Spleen (tissue), 11 donors: ENCODE measurements around the gene INTS1. TPM values are rescaled to one million over a fixed set of nuclear protein-coding genes. Genes with fewer than 3 reads are reported as not detected.
A peak's percentile ranks its signal among the peaks of the same experiment; 100 is the strongest.

Experiments used
- DNase-seq: peaks from one replicate; pipeline ENCODE4 v3.0.0-alpha.2; 2020
- H3K27ac ChIP-seq, 8 donors: fragments of 200-600 bp; sonication (generic) in 7 of 8; 1 replicate in 4 of 8; 2 replicates in 4 of 8; pipeline versions ENCODE4 v1.5.0 to v1.8.0; 2016 to 2021; ENCODE audit warnings: inconsistent platforms in 4 of 8, mild to moderate bottlenecking in 4 of 8, moderate library complexity in 1 of 8
- H3K27me3 ChIP-seq, 7 donors: fragments of 200-600 bp; sonication (generic) in 6 of 7; replicated peaks in 1 of 7; 1 replicate in 4 of 7; 2 replicates in 3 of 7; pipeline versions ENCODE4 v1.5.0 to v1.8.0; 2016 to 2021; ENCODE audit warnings: inconsistent platforms in 3 of 7, mild to moderate bottlenecking in 1 of 7
- H3K36me3 ChIP-seq, 6 donors: fragments of 200-600 bp; sonication (generic) in 5 of 6; 1 replicate in 4 of 6; 2 replicates in 2 of 6; pipeline versions ENCODE4 v1.5.0 to v1.8.0; 2016 to 2021; ENCODE audit warnings: inconsistent platforms in 2 of 6
- H3K4me1 ChIP-seq, 6 donors: fragments of 200-600 bp; sonication (generic) in 5 of 6; 1 replicate in 3 of 6; 2 replicates in 3 of 6; pipeline versions ENCODE4 v1.5.0 to v1.8.0; 2016 to 2021; ENCODE audit warnings: inconsistent platforms in 3 of 6
- H3K4me3 ChIP-seq, 8 donors: fragments of 200-600 bp; sonication (generic) in 7 of 8; 1 replicate in 4 of 8; 2 replicates in 4 of 8; pipeline versions ENCODE4 v1.5.0 to v1.8.0; 2016 to 2021; ENCODE audit warnings: inconsistent platforms in 4 of 8, mild to moderate bottlenecking in 4 of 8, moderate library complexity in 2 of 8
- H3K9me3 ChIP-seq, 8 donors: fragments of 200-600 bp; sonication (generic) in 7 of 8; 1 replicate in 4 of 8; 2 replicates in 4 of 8; pipeline versions ENCODE4 v1.5.0 to v1.8.0; 2016 to 2021; ENCODE audit warnings: inconsistent platforms in 4 of 8
- POLR2A ChIP-seq, 3 donors: fragments of 450-650 bp; IDR thresholded peaks; one replicate each; pipeline ENCODE4 v1.5.1; 2017; ENCODE audit warnings: antibody characterized with exemption in 3 of 3, mild to moderate bottlenecking in 1 of 3
- POLR2AphosphoS5 ChIP-seq, 3 donors: sonication (generic); formaldehyde crosslinking; IDR thresholded peaks; one replicate each; pipeline ENCODE4 v1.5.1; 2017; ENCODE audit warnings: antibody characterized with exemption in 3 of 3
- WGBS, 5 donors: extraction: QIAGEN DNeasy Blood & Tissue Kit in 3 of 5; methylation state at CpG; one replicate each; pipeline versions ENCODE4 v1.1.5 to v1.1.7; 2013 to 2018; 5-methylcytosine and 5-hydroxymethylcytosine counted together
- intact Hi-C: fragments of 100-400 bp; cut with DNase I; formaldehyde crosslinking; loops from one replicate; pipeline ENCODE4 v1.15.0; 2023; ENCODE audit warnings: low total_unique reads
- polyA plus RNA-seq, 3 donors: library from polyadenylated mRNA; stranded (reverse); fragments of 200-250 nt; gene quantifications; one replicate each; pipeline ENCODE4 v1.2.1, GENCODE V29; 2013
- total RNA-seq, 7 donors: library from RNA; depleted of rRNA in 3 of 7; stranded (reverse); fragments of >200 nt in 3 of 7; fragmentation: NEBNext Ultra II Directional in 4 of 7; extraction: Animal tissue kit (Norgen Biotek cat#: 25700) in 4 of 7; gene quantifications; one replicate each; pipeline versions ENCODE4 v1.1.0 to v1.2.1, GENCODE V29; 2016 to 2021
- TF ChIP-seq, protein P1 (sequence below), 11 experiments: fragments of 200-600 bp in 7 of 11; fragments of 450-650 bp in 4 of 11; sonication (generic) in 4 of 11; IDR thresholded peaks in 8 of 11; conservative IDR thresholded peaks in 3 of 11; 1 replicate in 7 of 11; 2 replicates in 4 of 11; pipeline versions ENCODE4 v1.4.0 to v1.8.0; 2016 to 2021; ENCODE audit warnings: antibody characterized with exemption in 11 of 11, inconsistent platforms in 4 of 11, mild to moderate bottlenecking in 1 of 11
- donor health status: healthy with polysubstance abuse.
- donor health status: DM: no; HTN: no; CAD: no; lungs with moderate emphysema.
- donor health status: DM: no; HTN: no; CAD: no.
- donor health status: Bipolar disorder and iron deficiency.
- donor health status: healthy.
- donor health status: DM: no; HTN: no; CAD: no.
- donor health status: DM: yes; HTN: yes; CAD: no.

The INTS1 gene
- total and polyA plus RNA-seq, 10 donors, result 47.3 to 126 (median 79.7) TPM

DNA sequence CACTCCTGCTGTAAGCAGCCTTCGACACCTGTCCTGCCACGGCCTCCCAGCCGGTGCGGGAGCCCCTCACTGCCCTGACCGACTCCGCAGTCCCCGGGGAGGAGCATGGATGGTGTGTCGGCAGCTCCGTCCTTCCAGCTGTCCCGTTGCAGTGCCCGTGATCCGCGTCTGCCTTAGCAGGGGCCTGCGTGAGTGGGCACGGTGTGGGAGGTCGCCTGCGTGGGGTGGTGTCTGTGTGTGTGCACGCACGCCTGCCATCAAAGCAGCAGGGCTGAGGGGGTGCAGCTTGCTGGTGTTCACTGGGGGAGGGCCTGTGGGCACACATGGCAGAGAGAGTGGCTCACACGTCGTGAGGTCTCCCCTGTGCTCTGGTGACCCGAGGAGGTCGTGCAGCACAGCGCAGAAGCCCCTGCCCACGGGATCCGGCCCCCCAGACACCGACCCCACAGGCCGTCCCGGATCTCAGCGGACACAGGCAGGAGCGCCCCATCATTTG, 36.6 kb upstream of the INTS1 start:
- H3K4me1 ChIP-seq, result peaks cover 3 to 37% (median 18%) of the 10 kb centered on the region in 6 donors
- H3K27me3 ChIP-seq, result no peaks in the 10 kb centered on the region
- peaks cover 0 to 95% (median 50%) of the 10 kb centered on the region in 6 donors for H3K36me3 ChIP-seq
- no peak for DNase-seq
- H3K27ac ChIP-seq, result no peak overlapping the region
- intact Hi-C loops, result no loop called here
- TF ChIP-seq POLR2A (IDR thresholded peaks at IDR 0.05), result no peak
- peak in 2 of 3 donors; percentile 23 to 66 for TF ChIP-seq POLR2AphosphoS5 (IDR thresholded peaks at IDR 0.05)
- TF ChIP-seq, protein P1, sequence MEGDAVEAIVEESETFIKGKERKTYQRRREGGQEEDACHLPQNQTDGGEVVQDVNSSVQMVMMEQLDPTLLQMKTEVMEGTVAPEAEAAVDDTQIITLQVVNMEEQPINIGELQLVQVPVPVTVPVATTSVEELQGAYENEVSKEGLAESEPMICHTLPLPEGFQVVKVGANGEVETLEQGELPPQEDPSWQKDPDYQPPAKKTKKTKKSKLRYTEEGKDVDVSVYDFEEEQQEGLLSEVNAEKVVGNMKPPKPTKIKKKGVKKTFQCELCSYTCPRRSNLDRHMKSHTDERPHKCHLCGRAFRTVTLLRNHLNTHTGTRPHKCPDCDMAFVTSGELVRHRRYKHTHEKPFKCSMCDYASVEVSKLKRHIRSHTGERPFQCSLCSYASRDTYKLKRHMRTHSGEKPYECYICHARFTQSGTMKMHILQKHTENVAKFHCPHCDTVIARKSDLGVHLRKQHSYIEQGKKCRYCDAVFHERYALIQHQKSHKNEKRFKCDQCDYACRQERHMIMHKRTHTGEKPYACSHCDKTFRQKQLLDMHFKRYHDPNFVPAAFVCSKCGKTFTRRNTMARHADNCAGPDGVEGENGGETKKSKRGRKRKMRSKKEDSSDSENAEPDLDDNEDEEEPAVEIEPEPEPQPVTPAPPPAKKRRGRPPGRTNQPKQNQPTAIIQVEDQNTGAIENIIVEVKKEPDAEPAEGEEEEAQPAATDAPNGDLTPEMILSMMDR (IDR thresholded peaks at IDR 0.05 in 8 of 11, conservative IDR thresholded peaks at IDR 0.05 in 3 of 11), result no peak
- H3K9me3 ChIP-seq, result no peaks in the 10 kb centered on the region
- whole genome bisulfite sequencing, 5 donors, result 90 to 97% (median 93%) methylated on average over 29 to 31 of the region's 31 CpGs
- no peak overlapping the region for H3K4me3 ChIP-seq

DNA sequence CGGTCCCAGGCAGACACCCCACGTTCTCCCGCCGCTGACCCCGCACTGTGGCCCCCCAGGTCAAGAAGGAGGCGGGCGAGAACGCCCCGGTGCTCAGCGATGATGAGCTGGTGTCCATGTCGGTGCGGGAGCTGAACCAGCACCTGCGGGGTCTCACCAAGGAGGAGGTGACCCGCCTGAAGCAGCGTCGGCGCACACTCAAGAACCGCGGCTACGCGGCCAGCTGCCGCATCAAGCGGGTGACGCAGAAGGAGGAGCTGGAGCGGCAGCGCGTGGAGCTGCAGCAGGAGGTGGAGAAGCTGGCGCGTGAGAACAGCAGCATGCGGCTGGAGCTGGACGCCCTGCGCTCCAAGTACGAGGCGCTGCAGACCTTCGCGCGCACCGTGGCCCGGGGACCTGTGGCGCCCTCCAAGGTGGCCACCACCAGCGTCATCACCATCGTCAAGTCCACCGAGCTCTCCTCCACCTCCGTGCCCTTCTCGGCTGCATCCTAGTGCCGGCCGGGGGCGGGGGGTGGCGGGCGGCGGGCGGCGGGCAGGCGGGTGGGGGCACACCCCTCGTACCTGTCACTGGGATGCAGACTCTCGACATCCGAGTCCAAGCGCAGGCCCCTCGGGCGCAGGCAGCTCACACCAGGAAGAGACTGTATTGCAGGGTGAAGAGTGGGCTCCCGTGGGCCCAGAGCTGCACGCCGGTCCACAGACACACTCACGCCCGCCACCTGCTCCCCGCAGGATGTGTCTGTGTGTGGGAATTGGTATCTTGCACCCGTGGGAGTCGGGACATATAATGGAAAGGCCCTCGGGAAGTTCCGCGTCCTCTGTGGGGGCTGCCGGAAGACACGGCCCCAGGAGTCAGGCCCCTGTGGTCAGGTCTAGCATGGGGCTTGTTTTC, 35.9 kb upstream of the INTS1 start:
- no peak overlapping the region for H3K27ac ChIP-seq
- WGBS, 5 donors, result 93 to 97% (median 95%) methylated on average over 47 to 73 of the region's 73 CpGs
- DNase-seq, result no peak
- H3K4me1 ChIP-seq, result peaks cover 0 to 38% (median 19%) of the 10 kb centered on the region in 6 donors
- peaks cover 0 to 100% (median 53%) of the 10 kb centered on the region in 6 donors for H3K36me3 ChIP-seq
- TF ChIP-seq, protein P1 (IDR thresholded peaks at IDR 0.05 in 8 of 11, conservative IDR thresholded peaks at IDR 0.05 in 3 of 11), result no peak
- TF ChIP-seq POLR2AphosphoS5 (IDR thresholded peaks at IDR 0.05) (peak in 2 of 3 donors; percentile 7 to 26), POLR2A (IDR thresholded peaks at IDR 0.05) (no peak)
- intact Hi-C loops, result no loop called here
- H3K4me3 ChIP-seq, result no peak overlapping the region
- no peaks in the 10 kb centered on the region for H3K9me3 ChIP-seq
- no peaks in the 10 kb centered on the region for H3K27me3 ChIP-seq

DNA sequence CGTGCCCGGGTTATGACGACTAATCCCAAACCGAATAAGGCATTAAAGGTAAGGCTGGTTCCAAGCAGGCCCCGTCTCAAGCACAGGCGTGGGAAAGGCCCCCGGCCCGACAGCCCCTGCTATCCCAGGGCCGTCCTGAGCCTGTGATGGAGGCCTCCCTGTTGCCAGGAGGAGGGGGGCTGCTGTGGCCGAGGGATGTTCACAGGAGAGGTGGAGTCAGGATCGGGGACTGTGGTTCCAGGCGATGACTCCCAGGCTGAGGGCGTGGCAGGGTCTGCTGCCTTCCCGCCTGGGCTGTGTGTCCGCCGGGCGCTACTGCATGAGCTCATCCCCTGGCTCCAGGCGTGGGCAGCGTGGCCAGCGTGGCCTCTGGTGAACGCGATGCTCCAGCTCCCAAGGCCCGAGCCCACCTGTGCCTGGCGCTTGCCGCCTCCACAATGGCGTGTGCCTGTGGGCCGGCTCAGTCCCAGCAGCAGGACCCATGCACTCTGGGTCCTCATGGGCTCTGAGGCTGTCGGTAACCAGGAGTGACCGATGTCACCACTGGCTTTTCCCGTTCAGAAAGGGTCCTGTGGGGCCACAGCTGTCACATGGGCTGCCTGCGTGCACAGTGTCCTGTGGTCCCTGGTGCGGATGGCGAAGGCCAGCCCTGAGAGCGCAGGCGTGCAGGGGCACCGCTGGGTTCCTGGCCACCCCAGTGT, 35.1 kb upstream of the INTS1 start:
- TF ChIP-seq, protein P1 (IDR thresholded peaks at IDR 0.05 in 8 of 11, conservative IDR thresholded peaks at IDR 0.05 in 3 of 11), result no peak
- TF ChIP-seq POLR2A (IDR thresholded peaks at IDR 0.05), result no peak
- TF ChIP-seq POLR2AphosphoS5 (IDR thresholded peaks at IDR 0.05), result no peak
- Histone ChIP-seq H3K9me3 (no peaks in the 10 kb centered on the region), H3K27me3 (no peaks in the 10 kb centered on the region), H3K4me1 (peaks cover 0 to 46% (median 23%) of the 10 kb centered on the region in 6 donors), H3K4me3 (no peak overlapping the region), H3K27ac (peak overlapping the region in 2 of 8 donors; percentile 85 to 86), H3K36me3 (peaks cover 0 to 99% (median 53%) of the 10 kb centered on the region in 6 donors)
- intact Hi-C loops, result no loop called here
- DNase-seq, result no peak
- 86 to 94% (median 88%) methylated on average over 18 to 36 of the region's 36 CpGs for WGBS, 5 donors
